Hematopoietic multipotent progenitor cell treated with erythropoietin and hydrocortisone succinate and interleukin-3 and kit ligand, for 4 days (in vitro differentiated cells): Measurements from ENCODE around the gene CAMK2G.
"Not testable (repeated sequence)": the region's sequence is repeated elsewhere in the genome, so short reads cannot be mapped to it uniquely, and the experiment has no call there.

Experiments
- DNase-seq: peaks from one replicate; pipeline ENCODE4 v3.0.0-alpha.2; 2015

CAMK2G gene

DNA sequence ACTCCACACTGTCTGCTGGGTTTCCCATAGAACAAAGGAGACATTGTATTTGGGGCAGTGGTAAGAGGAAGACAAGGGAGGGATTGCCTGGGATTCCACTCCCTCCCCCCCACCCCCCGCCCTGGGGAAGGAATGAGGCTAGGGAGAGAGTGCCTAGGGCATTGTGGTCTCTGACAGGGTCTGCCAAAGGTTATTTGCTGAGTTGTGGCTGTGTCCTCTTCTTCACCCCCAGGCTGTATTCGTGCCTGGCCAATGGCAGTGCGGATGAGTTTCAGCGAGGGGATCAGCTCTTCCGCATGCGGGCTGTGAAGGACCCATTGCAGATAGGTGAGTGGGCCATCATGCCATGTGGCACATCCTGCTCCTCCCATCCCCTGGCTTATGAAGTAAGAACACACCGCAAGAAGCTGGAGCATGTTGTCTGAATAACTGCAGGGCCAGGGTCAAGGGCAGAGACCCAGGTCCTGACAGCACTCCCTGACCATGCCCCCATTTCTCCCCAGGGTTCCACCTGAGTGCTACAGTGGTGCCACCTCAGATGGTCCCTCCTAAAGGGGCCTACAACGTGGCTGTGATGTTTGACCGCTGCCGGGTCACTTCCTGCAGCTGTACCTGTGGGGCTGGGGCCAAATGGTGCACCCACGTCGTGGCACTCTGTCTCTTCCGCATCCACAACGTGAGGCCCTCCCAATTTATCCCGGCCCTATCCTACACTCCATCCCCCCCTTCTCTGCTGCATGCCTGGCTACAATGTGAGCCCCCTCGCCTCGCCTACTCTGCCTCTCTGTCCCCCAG, 85.3 kb downstream of the CAMK2G start:
- DNase-seq = no peak

DNA sequence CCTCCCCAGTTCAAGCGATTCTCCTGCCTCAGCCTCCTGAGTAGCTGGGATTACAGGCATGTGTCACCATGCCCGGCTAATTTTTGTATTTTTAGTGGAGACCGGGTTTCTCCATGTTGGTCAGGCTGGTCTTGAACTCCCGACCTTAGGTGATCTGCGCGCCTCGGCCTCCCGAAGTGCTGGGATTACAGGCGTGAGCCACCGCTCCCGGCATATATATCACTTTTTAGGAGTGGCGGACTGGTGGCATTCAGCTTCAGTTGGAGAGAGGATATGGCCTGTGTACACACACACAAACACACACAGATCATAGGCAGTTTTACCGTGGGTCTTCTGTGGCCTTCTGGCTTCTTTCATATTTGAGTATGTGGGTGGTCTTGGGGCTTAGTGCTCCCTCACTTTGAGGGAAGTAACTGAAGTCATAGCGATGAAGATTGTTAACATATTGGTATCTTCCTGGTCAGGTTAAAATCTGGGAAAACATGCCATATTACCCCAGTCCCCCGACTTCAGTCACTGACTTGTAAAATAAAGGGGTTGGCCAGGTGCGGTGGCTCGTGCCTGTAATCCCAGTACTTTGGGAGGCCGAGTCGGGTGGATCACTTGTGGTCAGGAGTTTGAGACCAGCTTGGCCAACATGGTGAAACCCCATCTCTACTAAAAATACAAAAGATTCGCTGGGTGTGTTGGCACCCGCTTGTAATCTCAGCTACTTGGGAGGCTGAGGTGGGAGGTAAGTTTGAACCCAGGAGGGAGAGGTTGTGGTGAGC, 87.1 kb downstream of the CAMK2G start:
- not testable (repeated sequence) for DNase-seq

GRCh38 chr10:73786512-73786885, 87.9 kb downstream of the CAMK2G start:
- no peak for DNase-seq

DNA sequence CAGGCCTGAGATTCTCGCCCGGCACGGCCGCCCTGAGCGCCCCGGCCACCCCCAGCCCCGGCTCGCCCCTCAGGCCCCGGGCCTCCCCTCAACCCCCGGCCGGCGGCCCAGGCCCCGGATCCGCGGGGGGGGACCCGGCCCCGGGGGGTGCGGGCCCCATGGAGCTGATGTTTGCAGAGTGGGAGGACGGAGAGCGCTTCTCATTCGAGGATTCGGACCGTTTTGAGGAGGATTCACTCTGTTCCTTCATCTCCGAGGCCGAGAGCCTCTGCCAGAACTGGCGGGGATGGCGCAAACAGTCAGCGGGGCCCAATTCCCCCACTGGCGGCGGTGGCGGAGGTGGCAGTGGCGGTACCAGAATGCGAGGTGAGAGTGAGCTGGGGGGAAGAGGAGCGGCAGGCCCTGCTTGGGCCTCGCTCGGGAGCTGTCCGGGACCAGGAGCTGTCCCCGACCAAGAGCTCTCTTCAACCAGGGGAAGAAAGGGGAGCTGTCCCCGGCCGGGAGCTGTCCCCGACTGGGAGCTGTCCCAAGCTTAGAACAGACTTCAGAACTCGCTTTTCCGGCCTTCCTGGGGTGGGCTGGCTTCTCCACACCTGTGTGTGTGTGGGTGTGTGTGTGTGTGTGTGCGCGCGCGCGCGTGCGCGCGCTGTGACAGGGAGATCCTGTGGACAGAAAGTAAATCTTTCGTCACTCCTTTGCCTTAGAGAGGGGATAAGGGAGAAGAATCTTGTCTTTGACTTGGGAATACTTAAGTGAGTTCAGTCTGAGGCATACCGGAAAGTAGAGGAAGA, 88.4 kb downstream of the CAMK2G start:
- peak; percentile 48 for DNase-seq

GRCh38 chr10:73785211-73785720, 89.1 kb downstream of the CAMK2G start, which contains the start of gene ZSWIM8:
Gene ZSWIM8, plus strand, starts transcription at chr10:73785606. Its CDS starts 273 bp downstream, at chr10:73785879.
- peak; percentile 98 for DNase-seq

GRCh38 chr10:73782749-73783085, 91.6 kb downstream of the CAMK2G start:
- DNase-seq = no peak

DNA sequence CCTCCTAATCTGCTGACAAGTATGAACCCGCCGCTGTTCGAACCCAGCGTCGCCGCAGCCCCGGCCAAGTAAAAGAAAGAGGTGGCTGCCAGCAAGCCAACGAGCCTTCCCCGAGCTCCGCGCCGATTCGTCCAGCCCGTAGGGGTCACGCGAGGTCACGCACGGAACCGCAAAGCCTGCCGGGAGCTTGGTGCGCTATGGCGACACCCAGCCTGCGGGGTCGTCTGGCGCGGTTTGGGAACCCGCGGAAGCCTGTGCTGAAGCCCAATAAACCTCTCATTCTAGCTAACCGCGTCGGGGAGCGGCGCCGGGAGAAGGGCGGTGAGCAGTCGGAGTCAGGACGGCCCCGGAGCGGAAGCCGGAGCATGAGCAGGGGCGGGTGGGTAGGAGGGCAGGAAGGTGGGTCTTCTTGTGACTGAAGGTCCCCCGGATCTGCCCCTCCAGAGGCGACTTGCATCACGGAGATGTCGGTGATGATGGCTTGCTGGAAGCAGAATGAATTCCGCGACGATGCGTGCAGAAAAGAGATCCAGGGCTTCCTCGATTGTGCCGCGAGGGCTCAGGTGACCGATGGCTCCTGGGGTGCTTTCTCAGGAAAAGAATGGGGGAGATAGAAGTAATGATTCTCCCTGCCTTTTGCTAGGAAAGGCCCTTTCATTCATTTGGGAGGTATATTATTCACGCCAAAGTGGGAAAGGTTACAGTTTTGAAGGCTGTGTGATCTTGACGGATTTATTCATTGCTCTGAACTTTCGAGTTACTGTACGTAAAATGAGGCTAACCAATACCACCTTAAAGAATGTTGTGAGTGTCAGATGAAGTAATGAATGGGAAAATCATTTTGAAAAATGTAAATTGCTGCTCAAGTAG, 92.2 kb downstream of the CAMK2G start, which contains the start of gene CHCHD1:
CHCHD1 (plus strand) TSS at position 170 of the 870 bp plus-strand sequence; CDS start at position 198, 28 bp downstream.
- DNase-seq = peak; percentile 96

DNA sequence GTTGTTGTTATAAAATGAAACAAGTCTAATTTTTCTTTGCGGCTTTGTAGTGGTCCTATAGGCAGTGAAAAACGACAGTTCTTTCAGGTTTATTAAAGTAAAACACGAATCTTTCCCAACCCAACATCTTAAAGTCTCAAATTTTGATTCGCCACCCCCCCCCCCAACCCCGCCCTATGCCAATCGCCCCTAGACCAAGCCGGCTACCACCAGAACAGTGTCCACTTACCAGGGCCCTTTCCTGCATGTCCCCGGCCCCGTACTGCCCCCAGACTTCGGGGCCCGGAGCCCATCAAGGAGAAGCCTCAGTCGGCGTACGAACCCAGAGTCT, 92.8 kb downstream of the CAMK2G start:
- DNase-seq = no peak

- DNase-seq = no peak
Measured at GRCh38 chr10:73780966-73781365, 93.4 kb downstream of the CAMK2G start.

DNA sequence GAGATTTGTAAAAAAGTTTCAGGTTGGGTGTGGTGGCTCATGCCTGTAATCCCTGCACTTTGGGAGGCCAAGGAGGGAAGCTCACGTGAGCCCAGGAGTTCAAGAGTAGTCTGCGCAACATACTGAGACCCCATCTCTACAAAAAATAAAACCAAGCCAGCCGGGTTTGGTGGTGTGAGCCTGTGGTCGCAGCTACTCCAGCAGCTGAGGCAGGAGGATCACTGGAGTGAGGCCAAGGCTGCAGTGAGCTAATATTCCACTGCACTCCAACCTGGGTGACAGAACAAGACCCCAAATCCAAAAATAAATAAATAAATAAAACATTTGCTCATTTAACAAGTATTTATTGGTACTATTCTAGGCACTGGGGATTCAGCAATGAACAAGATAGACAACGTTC, 94.1 kb downstream of the CAMK2G start:
- no peak for DNase-seq

- no peak for DNase-seq
Measured at GRCh38 chr10:73779539-73780197, 94.7 kb downstream of the CAMK2G start.

- no peak for DNase-seq
Measured at GRCh38 chr10:73779018-73779417, 95.3 kb downstream of the CAMK2G start.

DNA sequence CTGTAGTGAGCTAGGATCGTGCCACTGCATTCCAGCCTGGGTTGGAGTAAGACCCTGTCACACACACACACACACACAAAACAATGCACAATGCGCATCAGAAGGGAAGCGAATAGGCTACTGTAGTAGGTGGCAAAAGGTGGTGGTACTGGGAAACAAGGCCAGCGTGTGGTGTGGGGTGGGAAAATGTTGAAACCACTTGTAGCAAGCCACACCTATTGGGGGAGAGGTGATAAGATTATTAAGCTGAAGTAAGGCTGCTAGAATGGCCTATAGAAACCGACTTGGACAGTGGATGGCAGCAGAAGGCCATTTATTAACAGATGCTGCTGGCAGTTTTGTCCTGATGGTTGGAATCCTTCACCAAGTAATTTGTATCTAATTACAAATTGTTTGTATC, 99.7 kb downstream of the CAMK2G start:
- DNase-seq = peak; percentile 86

- no peak for DNase-seq
Measured at GRCh38 chr10:73773152-73773879, 101.0 kb downstream of the CAMK2G start.

- DNase-seq = peak; percentile 90
Measured at GRCh38 chr10:73772281-73773151, 101.8 kb downstream of the CAMK2G start.

GRCh38 chr10:73771722-73772280, 102.6 kb downstream of the CAMK2G start:
- peak; percentile 89 for DNase-seq

GRCh38 chr10:73769396-73769795, 105.0 kb downstream of the CAMK2G start:
- no peak for DNase-seq

DNA sequence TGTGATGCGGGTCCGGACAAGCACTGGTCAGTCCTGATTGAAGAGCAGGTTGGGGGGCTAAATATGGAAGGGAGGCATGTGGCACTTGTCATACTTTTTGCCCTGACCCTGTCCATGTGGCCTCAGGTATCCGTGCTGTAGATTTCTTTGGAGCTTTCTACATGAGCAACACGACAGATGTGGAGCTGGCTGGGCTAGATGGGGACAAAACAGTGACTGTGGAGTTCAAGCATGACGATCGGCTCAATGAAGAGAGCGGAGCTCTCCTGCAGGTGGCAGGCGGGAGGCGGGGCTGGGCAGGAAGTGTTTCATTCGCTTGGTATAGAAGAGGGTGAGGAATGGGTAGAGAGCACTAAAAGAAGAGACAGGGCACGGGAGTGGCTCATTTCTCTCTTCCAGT, 105.5 kb downstream of the CAMK2G start:
- no peak for DNase-seq

DNA sequence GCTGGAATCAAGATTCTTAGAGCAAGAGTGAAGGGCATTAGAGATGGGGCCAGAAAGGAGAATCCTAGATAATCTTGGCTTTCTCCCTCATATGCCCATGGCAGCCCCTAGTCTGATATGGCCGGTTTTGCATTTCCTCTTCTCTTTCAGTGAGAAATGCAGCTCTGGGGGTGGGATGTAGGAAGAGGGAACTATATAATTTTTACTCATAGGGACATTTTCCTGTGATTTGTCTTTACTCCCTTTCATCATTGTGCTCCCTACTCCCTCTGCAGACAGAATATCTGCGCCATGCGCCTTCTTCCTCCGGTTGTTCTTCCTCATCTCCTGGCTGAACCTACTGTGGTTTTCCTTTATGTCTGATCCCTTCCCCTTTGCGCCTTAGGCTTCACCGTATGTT, 109.3 kb downstream of the CAMK2G start:
- DNase-seq = no peak

GRCh38 chr10:73763343-73763742, 111.0 kb downstream of the CAMK2G start:
- DNase-seq = no peak
